ENCODE measurements around the gene KHDC4.

Gene KHDC4

GRCh38 chr1:155969377-155969791 lies 35.2 kb upstream of the KHDC4 start:
- DNase-seq (ENCODE audit: low read depth) = no peak

DNA sequence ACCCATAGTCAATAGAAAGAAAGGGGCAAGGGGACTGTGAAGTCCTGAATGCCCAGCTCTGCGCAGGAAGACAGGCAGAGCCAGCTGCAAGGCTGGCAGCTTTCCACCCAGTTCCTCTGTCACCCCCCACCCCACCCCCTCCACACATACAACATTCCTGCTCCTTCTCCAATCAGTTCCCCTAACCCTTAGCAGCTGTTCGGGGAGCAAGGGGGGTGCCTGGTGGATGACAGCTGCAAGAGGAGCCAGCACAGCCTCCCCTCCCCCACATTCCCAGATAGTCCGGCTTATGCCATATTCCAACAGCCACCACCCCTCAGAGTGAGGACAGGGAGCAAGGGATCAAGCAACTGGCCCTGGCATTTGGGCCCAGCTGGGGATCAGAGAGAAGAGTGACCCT lies 34.5 kb upstream of the KHDC4 start:
- no peak for DNase-seq (ENCODE audit: low read depth)

GRCh38 chr1:155968051-155968400 lies 33.8 kb upstream of the KHDC4 start:
- DNase-seq (ENCODE audit: low read depth) = no peak

DNA sequence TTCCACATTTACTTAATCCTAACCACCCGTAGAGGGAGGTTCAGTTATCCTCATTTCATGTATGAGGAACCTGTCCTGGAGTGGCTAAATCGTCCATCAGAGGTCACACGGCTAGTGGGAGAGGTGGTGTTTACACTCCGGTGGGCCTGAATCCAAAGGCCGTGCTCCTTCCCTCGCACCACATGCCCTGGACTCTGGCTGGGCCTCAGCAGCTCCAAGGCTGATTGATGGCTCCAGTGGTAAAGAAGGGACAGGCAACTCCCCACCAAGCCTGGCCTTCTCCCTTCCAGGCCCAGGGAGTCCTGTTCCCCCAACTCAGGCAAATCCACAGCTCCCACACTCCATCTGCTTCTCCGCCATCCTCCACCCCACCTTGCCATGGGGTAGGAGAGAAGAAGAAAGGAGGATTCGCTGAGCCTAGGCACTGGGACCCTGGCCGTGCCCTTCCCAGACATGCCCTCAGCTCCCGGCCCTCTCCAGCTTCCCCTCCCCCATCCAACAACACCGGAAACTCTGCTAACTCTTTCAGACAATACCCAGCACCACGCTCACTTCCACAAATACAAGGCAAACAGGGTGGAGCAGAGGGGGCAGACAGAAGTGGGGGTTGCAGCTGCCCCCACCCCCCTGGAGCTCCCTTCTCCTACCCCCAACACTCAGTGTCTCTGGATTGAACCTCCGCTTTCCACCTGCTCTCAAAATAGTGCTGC lies 33.3 kb upstream of the KHDC4 start:
- no peak for DNase-seq (ENCODE audit: low read depth)

DNA sequence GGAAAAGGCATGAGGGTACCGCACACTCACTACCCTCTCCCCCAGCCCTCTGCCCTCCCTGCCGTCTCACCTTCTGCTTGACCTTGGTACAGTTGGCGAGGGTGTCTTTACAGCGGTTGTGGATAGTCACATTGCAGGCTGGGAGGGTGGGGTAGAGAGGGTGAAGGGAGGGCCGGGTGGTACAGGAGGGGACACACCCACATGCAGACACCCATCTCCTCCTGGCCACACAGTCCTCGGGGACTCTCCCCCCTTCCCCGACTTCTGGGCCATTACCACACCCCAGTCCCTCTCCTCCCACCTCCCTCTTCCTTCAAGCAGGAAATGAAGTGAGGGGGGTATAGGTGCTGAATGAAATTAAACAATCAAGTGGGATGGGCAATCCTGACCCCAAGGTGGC lies 32.5 kb upstream of the KHDC4 start:
- no peak for DNase-seq (ENCODE audit: low read depth)

DNA sequence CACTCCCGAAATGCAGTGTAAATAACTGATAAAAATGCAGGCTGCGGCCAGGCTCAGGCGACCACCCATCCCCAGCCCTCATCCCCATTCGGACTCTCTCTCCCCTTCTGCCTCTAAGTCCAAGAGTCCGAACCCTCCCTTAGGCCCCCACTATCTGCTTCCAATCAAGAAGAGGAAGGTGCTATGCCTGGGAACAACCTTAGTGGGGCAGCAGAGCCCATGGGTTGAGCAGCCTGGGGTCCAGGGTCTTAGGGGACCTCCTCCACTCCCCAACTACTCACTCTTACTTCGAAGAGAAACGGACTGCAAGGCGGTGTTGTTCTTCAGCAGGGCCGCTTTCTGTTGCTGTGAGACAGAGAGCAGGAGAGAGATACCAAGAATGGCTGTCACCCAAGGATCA lies 31.9 kb upstream of the KHDC4 start:
- no peak for DNase-seq (ENCODE audit: low read depth)

- DNase-seq (ENCODE audit: low read depth) = no peak
Observed at GRCh38 chr1:155964193-155964592, 30.0 kb upstream of the KHDC4 start.

DNA sequence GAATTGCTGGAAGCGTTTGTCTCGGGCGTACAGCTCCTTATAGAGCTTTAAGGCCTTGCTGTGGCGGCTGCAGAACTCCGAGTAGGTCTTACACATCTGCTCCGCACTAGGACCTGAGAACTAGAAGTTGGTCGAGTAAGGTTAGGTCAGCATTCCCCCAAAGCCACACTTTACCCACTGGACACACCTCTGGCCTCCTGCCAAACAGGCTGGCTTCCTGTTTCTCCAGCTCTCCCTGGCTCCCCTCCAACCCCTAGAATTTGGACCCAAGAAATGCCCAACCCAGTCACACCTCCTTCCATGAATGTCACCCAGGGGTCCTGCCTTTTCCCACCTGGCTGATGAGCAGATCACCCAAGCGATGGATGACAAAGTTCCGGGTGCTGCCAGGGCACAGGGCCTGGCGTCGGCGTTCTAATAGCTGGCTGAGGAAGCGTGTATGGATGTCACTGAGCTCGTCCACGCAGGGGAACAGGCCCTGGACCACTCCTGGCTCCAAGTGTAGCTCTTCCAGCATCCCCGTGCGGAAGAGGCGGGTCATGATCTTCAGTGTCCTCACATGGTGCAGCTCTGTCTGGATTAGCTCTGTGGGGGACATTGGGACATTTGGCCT lies 28.5 kb upstream of the KHDC4 start:
- no peak for DNase-seq (ENCODE audit: low read depth)

DNA sequence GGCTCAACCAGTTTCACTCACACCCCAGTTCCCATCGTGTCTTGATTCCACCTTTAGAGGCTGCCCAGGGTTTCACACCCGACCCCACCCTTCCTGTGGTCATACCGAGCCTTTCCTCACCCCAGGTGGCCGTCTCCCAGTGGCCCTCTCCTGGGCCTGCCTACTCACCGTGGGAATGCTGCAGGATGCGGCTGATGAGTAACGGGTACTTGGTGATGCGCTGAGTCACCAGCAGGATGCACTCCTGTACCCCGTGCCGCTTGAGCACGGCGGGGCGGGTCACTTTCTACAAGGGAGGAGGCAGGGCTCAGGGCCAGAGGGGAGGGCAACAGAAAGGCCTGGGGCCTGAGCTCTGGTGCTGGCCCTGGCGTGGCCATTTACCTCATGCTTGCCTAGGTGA lies 27.7 kb upstream of the KHDC4 start:
- no peak for DNase-seq (ENCODE audit: low read depth)

GRCh38 chr1:155960081-155960745 lies 26.0 kb upstream of the KHDC4 start:
- DNase-seq (ENCODE audit: low read depth) = no peak

DNA sequence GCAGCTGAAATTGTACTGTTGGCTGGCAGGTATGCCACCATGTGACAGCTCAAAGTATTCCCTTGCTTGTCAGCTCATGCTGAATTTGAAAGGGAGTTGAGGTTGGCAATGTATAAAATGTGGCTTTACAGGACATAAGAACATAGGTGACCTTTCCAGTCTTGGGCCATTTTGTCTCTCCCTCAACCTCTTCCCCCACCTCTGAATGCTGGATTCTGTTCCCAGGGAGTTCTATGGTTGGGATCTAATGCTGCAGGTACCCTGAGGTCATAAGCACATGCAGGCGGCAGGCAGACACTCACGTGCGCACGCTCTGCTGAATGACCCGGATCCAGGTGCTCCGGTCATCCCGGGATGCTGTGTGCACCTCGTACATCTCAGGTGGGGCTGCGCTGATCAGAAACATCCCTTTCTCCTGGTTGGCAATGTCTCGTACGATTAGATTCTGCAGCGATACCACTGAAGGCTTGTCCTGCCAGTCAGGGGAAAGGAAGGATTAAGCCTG lies 23.2 kb upstream of the KHDC4 start:
- DNase-seq (ENCODE audit: low read depth) = no peak

GRCh38 chr1:155954645-155955044 lies 20.4 kb upstream of the KHDC4 start:
- no peak for DNase-seq (ENCODE audit: low read depth)

GRCh38 chr1:155952505-155952890 lies 18.3 kb upstream of the KHDC4 start:
- DNase-seq (ENCODE audit: low read depth) = no peak

GRCh38 chr1:155951753-155952504 lies 17.7 kb upstream of the KHDC4 start:
- no peak for DNase-seq (ENCODE audit: low read depth)

GRCh38 chr1:155950829-155951228 lies 16.6 kb upstream of the KHDC4 start:
- no peak for DNase-seq (ENCODE audit: low read depth)

DNA sequence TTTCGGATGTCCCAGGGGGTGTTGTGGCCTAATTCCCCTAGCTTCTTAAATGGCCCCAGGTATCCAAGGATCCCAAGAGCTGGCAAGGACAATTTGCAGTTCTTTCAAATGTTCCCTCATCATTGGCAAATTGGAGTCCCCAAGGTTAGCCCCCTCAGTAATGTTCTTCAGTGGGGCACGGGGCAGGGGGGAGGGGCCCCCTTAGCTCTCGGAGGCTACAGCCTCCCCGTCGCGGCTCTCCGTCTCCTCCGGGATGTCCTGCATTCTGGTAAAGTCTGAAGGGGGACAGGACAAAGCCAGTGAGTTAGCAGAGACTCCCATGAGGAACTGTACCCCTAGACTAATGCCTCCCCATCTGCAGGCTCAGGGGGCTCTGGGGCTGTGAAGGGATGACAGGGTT lies 13.5 kb upstream of the KHDC4 start:
- DNase-seq (ENCODE audit: low read depth) = no peak

DNA sequence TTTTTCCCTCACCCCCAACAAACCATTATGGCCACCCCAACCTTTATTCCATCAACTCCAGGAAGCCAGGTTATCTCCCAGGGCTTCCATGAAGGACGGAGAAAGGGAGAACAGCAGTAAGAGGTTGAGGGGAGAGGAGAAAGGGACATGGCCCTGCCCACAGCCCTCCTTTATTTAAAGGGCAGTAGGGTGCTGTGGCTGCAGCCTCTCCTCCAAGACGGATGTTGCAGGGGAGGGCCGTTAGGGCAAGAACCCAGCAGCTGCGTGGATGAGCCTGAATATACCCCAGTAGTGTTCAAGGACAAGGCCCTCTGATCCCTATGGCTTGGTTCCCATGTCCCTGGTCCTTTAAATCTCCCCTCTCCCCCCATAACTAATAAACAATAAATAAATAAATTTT lies 13.1 kb upstream of the KHDC4 start:
- DNase-seq (ENCODE audit: low read depth) = no peak

DNA sequence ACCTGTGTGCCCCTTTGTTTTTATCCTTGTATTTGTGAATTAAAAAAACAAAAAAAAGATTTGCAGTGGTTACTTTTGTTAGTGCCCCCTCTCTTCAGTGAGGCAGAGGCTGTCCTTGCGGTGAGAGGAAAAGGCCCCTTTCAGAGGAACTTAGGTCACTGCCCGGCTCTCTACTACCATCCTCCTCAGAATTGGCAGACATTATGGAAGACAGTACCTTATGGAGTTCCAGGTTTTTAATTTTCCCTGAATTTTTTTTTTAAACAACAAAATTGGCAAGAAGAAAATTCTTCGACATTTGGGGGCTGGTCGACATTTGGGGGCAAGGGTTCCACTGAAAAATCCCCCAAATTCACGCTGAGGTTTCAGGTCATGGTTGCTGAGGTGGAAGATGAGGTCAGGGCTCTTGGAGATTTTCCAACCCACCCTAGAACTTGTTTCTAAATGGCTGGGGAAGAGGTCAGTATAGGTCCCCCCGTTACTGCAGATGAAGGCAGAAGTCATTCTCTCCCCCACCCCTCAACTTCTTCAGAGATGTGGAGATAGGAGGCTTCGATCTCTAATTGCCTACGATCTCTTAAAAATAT lies 12.5 kb upstream of the KHDC4 start:
- DNase-seq (ENCODE audit: low read depth) = no peak

GRCh38 chr1:155944444-155944799 lies 10.2 kb upstream of the KHDC4 start:
- DNase-seq (ENCODE audit: low read depth) = no peak

DNA sequence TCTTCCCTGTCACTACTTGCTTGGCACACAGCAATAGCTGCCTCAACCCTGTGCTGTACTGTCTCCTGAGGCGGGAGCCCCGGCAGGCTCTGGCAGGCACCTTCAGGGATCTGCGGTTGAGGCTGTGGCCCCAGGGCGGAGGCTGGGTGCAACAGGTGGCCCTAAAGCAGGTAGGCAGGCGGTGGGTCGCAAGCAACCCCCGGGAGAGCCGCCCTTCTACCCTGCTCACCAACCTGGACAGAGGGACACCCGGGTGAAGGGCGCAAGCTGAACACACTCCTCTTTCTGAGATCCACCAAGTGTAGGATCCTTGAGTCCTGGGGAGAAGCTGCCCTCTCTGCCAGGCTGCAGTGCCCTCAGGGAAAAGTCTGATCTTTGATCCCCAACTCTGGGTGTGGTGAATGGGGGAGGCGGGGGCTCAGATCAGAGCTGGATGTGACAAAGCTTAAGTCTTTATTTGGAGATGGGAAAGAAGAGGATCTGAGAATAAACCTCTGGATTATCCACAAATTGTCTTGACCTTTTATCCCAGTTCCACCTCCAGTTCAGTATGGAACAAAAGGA lies 8.4 kb upstream of the KHDC4 start:
- DNase-seq (ENCODE audit: low read depth) = no peak

GRCh38 chr1:155941845-155942531 lies 7.8 kb upstream of the KHDC4 start:
- no peak for DNase-seq (ENCODE audit: low read depth)

Measured in activated T-helper 9 cell treated with anti-CD3 and anti-CD28 coated beads, Interleukin-2, amount 50 U/mL, for 16 hours (primary cell).